Vagina (tissue), 2 donors: ENCODE measurements around the gene DPYD. TPM values are rescaled to one million over a fixed set of nuclear protein-coding genes. Genes with fewer than 3 reads are reported as not detected.

Source experiments
- DNase-seq, 2 donors: peaks; one replicate each; pipeline ENCODE4 v3.0.0-alpha.2; 2017; ENCODE audit errors: extremely low spot score in 2 of 2
- H3K27ac ChIP-seq: fragments of 200-600 bp; sonication (generic); one replicate; pipeline ENCODE4 v1.5.1; 2019
- H3K27me3 ChIP-seq: fragments of 200-600 bp; sonication (generic); one replicate; pipeline ENCODE4 v1.5.1; 2019
- H3K36me3 ChIP-seq, 2 donors: fragments of 200-600 bp; sonication (generic); one replicate each; pipeline ENCODE4 v1.5.1; 2017 to 2019
- H3K4me1 ChIP-seq: fragments of 200-600 bp; sonication (generic); one replicate; pipeline ENCODE4 v1.5.1; 2019
- H3K4me3 ChIP-seq, 2 donors: fragments of 200-600 bp; sonication (generic); 1 replicate in 1 of 2; 2 replicates in 1 of 2; pipeline ENCODE4 v1.5.1; 2016 to 2019
- H3K9me3 ChIP-seq: fragments of 200-600 bp; sonication (generic); one replicate; pipeline ENCODE4 v1.5.1; 2019
- POLR2A ChIP-seq, 2 donors: fragments of 450-650 bp; IDR thresholded peaks; one replicate each; pipeline ENCODE4 v1.6.1; 2017; ENCODE audit warnings: antibody characterized with exemption in 2 of 2, mild to moderate bottlenecking in 2 of 2, moderate library complexity in 2 of 2
- POLR2AphosphoS5 ChIP-seq, 2 donors: sonication (generic); formaldehyde crosslinking; IDR thresholded peaks; one replicate each; pipeline ENCODE4 v1.9.0; 2017; ENCODE audit warnings: antibody characterized with exemption in 2 of 2, mild to moderate bottlenecking in 2 of 2, low read depth in 1 of 2; ENCODE audit not compliant: insufficient read depth in 1 of 2
- intact Hi-C: fragments of 100-400 bp; cut with DNase I; formaldehyde crosslinking; loops from one replicate; pipeline ENCODE4 v1.15.1; 2023
- total RNA-seq: library from RNA; depleted of rRNA; stranded (reverse); fragments of >200 nt; gene quantifications from one replicate; pipeline ENCODE4 v1.2.3, GENCODE V29; 2016
- TF ChIP-seq, protein P1 (sequence below), 3 experiments: fragments of 450-650 bp in 2 of 3; fragments of 200-600 bp in 1 of 3; sonication (generic) in 1 of 3; IDR thresholded peaks; one replicate each; pipeline ENCODE4 v1.5.1; 2017 to 2019; ENCODE audit warnings: antibody characterized with exemption in 3 of 3, mild to moderate bottlenecking in 2 of 3, moderate library complexity in 2 of 3

Gene DPYD
- total RNA-seq, 1 donor from 2014 or later = 45.7 TPM

DNA sequence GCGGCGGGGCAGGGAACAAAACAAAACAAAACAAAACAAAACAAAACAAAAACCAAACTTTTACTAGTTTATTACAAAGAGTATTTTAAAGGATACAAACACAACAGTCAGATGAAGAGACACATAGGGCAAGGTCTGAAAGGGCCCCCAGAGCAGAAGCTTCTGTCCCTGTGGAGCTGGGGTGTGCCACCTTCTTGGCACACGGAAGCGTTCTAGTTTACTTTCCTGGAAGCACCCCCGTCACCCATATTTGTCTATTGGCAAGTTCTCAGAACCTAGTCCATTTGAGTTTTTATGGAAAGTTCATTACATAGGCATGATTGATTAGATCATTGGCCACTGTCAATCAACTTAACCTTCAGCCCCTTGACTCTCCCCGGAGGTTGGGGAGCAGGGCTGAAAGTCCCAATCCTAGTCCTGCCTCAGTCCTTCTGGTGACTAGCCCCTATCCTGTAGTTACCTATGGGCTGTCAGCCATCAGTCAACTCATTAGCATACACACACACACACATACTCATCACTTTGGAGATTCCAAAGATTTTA, 380.4 kb downstream of the DPYD start:
- TF ChIP-seq POLR2A (IDR thresholded peaks at IDR 0.05) (no peak), POLR2AphosphoS5 (IDR thresholded peaks at IDR 0.05; ENCODE audit: insufficient read depth in 1 of 2, low read depth in 1 of 2) (no peak)
- TF ChIP-seq, protein P1, sequence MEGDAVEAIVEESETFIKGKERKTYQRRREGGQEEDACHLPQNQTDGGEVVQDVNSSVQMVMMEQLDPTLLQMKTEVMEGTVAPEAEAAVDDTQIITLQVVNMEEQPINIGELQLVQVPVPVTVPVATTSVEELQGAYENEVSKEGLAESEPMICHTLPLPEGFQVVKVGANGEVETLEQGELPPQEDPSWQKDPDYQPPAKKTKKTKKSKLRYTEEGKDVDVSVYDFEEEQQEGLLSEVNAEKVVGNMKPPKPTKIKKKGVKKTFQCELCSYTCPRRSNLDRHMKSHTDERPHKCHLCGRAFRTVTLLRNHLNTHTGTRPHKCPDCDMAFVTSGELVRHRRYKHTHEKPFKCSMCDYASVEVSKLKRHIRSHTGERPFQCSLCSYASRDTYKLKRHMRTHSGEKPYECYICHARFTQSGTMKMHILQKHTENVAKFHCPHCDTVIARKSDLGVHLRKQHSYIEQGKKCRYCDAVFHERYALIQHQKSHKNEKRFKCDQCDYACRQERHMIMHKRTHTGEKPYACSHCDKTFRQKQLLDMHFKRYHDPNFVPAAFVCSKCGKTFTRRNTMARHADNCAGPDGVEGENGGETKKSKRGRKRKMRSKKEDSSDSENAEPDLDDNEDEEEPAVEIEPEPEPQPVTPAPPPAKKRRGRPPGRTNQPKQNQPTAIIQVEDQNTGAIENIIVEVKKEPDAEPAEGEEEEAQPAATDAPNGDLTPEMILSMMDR (IDR thresholded peaks at IDR 0.05) = no peak

DNA sequence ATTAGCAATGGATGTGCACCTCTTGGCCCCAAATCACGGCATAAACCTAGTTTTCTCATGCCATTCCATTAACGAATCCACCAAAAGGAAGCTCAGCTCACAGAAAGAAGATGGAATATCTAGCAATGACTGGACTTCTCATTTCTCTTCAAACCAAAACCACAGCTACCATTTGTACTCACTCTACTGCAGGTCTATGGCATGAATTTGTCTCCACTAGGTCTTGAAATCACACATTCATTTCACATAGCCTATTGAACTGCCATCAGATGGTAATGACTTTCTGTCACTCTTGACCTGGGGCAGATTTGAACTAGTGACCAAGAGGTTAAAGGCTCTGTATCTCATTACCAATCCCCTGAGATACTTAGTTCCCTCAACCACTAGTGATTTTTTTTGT, 382.7 kb downstream of the DPYD start:
- Histone ChIP-seq H3K27me3 (no peaks in the 10 kb centered on the region), H3K27ac (no peak overlapping the region), H3K36me3 (no peaks in the 10 kb centered on the region), H3K9me3 (no peaks in the 10 kb centered on the region), H3K4me3 (no peak overlapping the region), H3K4me1 (no peaks in the 10 kb centered on the region)
- no peak for DNase-seq
- TF ChIP-seq POLR2A (IDR thresholded peaks at IDR 0.05) (no peak), POLR2AphosphoS5 (IDR thresholded peaks at IDR 0.05; ENCODE audit: insufficient read depth in 1 of 2, low read depth in 1 of 2) (no peak)
- intact Hi-C loops = no loop called here

More for the DNA sequence above, 380.4 kb downstream of the DPYD start:
- Histone ChIP-seq H3K36me3 (no peaks in the 10 kb centered on the region), H3K4me1 (no peaks in the 10 kb centered on the region), H3K27ac (no peak overlapping the region), H3K27me3 (no peaks in the 10 kb centered on the region), H3K9me3 (no peaks in the 10 kb centered on the region), H3K4me3 (no peak overlapping the region)
- no peak for DNase-seq
- intact Hi-C loops = no loop called here

DNA sequence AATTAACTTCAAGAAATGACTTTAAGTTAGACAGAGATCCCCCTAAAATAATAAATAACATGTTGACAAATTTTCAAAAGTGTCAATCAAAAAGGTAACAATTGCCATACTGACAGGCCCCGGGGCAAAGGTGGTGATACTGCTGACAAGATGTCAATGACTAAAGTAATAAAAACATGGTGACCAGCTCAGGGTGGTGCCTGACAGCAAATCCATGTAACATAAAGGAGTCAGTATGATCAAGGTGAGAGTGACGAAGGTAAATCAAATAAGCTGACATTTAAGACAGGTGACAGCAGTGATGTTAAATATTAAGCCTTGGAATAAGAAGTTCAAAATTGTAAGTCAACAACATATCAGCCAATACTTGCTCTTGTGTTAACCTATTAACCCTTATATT, 387.5 kb downstream of the DPYD start:
- H3K4me3 ChIP-seq = no peak overlapping the region
- no peak overlapping the region for H3K27ac ChIP-seq
- no peaks in the 10 kb centered on the region for H3K9me3 ChIP-seq
- no peaks in the 10 kb centered on the region for H3K4me1 ChIP-seq
- no peaks in the 10 kb centered on the region for H3K36me3 ChIP-seq
- no peak for DNase-seq
- no peaks in the 10 kb centered on the region for H3K27me3 ChIP-seq
- TF ChIP-seq, protein P1 (IDR thresholded peaks at IDR 0.05) = no peak
- TF ChIP-seq POLR2AphosphoS5 (IDR thresholded peaks at IDR 0.05; ENCODE audit: insufficient read depth in 1 of 2, low read depth in 1 of 2) (no peak), POLR2A (IDR thresholded peaks at IDR 0.05) (no peak)
- intact Hi-C loops = no loop called here

DNA sequence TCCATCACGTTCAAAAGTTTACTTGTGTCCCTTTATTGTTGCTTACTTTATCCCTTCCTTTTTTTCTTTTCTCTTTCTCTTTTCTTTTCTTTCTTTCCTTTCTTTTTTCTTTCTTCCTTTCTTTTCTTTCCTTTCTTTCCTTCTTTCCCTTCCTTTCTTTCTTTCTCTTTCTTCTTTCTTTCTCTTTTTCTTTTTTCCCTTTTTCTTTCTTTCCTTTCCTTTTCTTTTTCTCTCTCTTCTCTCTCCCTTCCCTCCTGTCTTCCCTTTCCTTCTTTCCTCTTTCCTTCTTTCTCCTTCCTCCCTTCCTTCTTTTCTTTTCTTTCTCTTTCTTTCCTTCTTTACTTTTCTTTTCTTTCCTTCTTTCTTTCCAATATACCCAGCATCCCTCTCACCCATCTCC, 391.2 kb downstream of the DPYD start:
- H3K36me3 ChIP-seq = no peaks in the 10 kb centered on the region
- no peaks in the 10 kb centered on the region for H3K9me3 ChIP-seq
- no peak for DNase-seq
- TF ChIP-seq POLR2A (IDR thresholded peaks at IDR 0.05) (no peak), POLR2AphosphoS5 (IDR thresholded peaks at IDR 0.05; ENCODE audit: insufficient read depth in 1 of 2, low read depth in 1 of 2) (no peak)
- TF ChIP-seq, protein P1 (IDR thresholded peaks at IDR 0.05) = no peak
- no peak overlapping the region for H3K27ac ChIP-seq
- intact Hi-C loops = no loop called here
- no peak overlapping the region for H3K4me3 ChIP-seq
- no peaks in the 10 kb centered on the region for H3K4me1 ChIP-seq
- no peaks in the 10 kb centered on the region for H3K27me3 ChIP-seq

DNA sequence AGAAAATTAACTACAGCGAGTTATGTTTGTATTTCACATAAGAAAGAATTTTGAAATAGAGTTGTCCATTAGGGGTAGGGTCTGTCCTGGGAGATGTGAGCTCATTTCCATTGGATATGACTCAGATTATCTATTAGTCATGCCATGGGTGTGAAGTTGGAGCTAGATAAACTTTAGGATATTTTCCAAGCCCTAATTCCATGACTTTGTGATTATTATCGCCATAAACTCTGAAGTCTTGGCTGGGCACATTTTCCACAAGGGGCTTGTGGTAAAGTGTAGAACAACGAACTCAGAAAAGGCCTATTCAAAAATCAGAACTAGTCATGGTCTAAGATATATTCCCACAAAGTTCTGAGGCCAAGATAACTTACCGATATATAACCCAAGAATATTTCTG, 396.6 kb downstream of the DPYD start:
- Histone ChIP-seq H3K36me3 (no peaks in the 10 kb centered on the region), H3K27ac (no peak overlapping the region), H3K9me3 (no peaks in the 10 kb centered on the region), H3K4me3 (no peak overlapping the region), H3K27me3 (no peaks in the 10 kb centered on the region), H3K4me1 (no peaks in the 10 kb centered on the region)
- TF ChIP-seq POLR2AphosphoS5 (IDR thresholded peaks at IDR 0.05; ENCODE audit: insufficient read depth in 1 of 2, low read depth in 1 of 2) (no peak), POLR2A (IDR thresholded peaks at IDR 0.05) (no peak)
- TF ChIP-seq, protein P1 (IDR thresholded peaks at IDR 0.05) = no peak
- DNase-seq = no peak
- intact Hi-C loops = no loop called here
